ENCODE results near the gene CFAP221. TPM values are rescaled to one million over a fixed set of nuclear protein-coding genes. Genes with fewer than 3 reads are reported as not detected.

Gene CFAP221
- total RNA-seq, 5 donors from 2014 or later (not counting 1 experiment from before 2014, with no cell fraction given) = not detected

- peaks cover 34 to 48% (median 36%) of the 10 kb centered on the region in 3 donors for H3K4me1 Mint-ChIP-seq
- ATAC-seq (replicated peaks in 1 of 4) = no peak
- CTCF ChIA-PET = interaction anchor here in 1 of 2 donors (0.6 kb wide), 1 partner anchor 168 kb away, joined by 4 read pairs; no protein-coding TSS in a partner anchor
- WGBS (ENCODE audit: insufficient coverage) = 96% methylated on average over 9 of the region's 13 CpGs
- Histone ChIP-seq H3K4me3 (ENCODE audit: control insufficient read depth in 1 of 2, extremely low read depth in 1 of 2, low read length in 1 of 2) (no peak overlapping the region), H3K36me3 (ENCODE audit: control insufficient read depth in 2 of 2, extremely low read depth in 1 of 2, insufficient read depth in 1 of 2, low read length in 1 of 2) (peaks cover 0 to 16% of the 10 kb centered on the region in 2 donors), H3K27me3 (replicated peaks in 1 of 2; ENCODE audit: control insufficient read depth in 2 of 2, extremely low read depth in 1 of 2, insufficient read depth in 2 of 2, low read length in 1 of 2) (no peaks in the 10 kb centered on the region), H3K9me3 (no peaks in the 10 kb centered on the region), H3K27ac (ENCODE audit: low read length) (no peak overlapping the region), H3K4me1 (ENCODE audit: control insufficient read depth in 1 of 2, extremely low read depth in 1 of 2, insufficient read depth in 2 of 2, low read length in 2 of 2) (peaks cover 10 to 26% of the 10 kb centered on the region in 2 experiments)
- no peak overlapping the region for H3K27ac Mint-ChIP-seq
- no peaks in the 10 kb centered on the region for H3K9me3 Mint-ChIP-seq
- H3K36me3 Mint-ChIP-seq = peaks cover 13% of the 10 kb centered on the region
- H3K4me3 Mint-ChIP-seq = peak overlapping the region; percentile 39 to 97 (median 82)
- no peaks in the 10 kb centered on the region for H3K27me3 Mint-ChIP-seq
- DNase-seq = no peak
- POLR2A ChIA-PET = no interaction called here
These were observed 136.4 kb downstream of the CFAP221 start for GRCh38 chr2:119680457-119681202.

GRCh38 chr2:119681203-119681867 lies 137.1 kb downstream of the CFAP221 start:
- Mint-ChIP-seq H3K27me3 (no peaks in the 10 kb centered on the region), H3K9me3 (no peaks in the 10 kb centered on the region), H3K36me3 (peaks cover 13% of the 10 kb centered on the region), H3K27ac (no peak overlapping the region), H3K4me3 (peak overlapping the region in 2 of 3 donors; percentile 39 to 97), H3K4me1 (peaks cover 34 to 48% (median 36%) of the 10 kb centered on the region in 3 donors)
- H3K9me3 ChIP-seq = no peaks in the 10 kb centered on the region
- H3K4me3 ChIP-seq (ENCODE audit: control insufficient read depth in 1 of 2, extremely low read depth in 1 of 2, low read length in 1 of 2) = no peak overlapping the region
- no peak overlapping the region for H3K27ac ChIP-seq (ENCODE audit: low read length)
- WGBS (ENCODE audit: insufficient coverage) = 94% methylated on average over 11 of the region's 25 CpGs
- H3K4me1 ChIP-seq (ENCODE audit: control insufficient read depth in 1 of 2, extremely low read depth in 1 of 2, insufficient read depth in 2 of 2, low read length in 2 of 2) = peaks cover 10 to 26% of the 10 kb centered on the region in 2 experiments
- no peaks in the 10 kb centered on the region for H3K27me3 ChIP-seq (replicated peaks in 1 of 2; ENCODE audit: control insufficient read depth in 2 of 2, extremely low read depth in 1 of 2, insufficient read depth in 2 of 2, low read length in 1 of 2)
- POLR2A ChIA-PET = interaction anchor here in 1 of 2 donors (0.5 kb wide), 1 partner anchor 119 kb away, joined by 7 read pairs; no protein-coding TSS in a partner anchor
- ATAC-seq (replicated peaks in 1 of 4) (no peak), DNase-seq (no peak)
- CTCF ChIA-PET = interaction anchor here in 1 of 2 donors (0.7 kb wide), 1 partner anchor 495 kb away, joined by 3 read pairs; no protein-coding TSS in a partner anchor
- H3K36me3 ChIP-seq (ENCODE audit: control insufficient read depth in 2 of 2, extremely low read depth in 1 of 2, insufficient read depth in 1 of 2, low read length in 1 of 2) = peaks cover 0 to 22% of the 10 kb centered on the region in 2 donors

- Mint-ChIP-seq H3K36me3 (peaks cover 13% of the 10 kb centered on the region), H3K4me1 (peaks cover 34 to 48% (median 36%) of the 10 kb centered on the region in 3 donors), H3K27me3 (no peaks in the 10 kb centered on the region), H3K4me3 (no peak overlapping the region), H3K27ac (no peak overlapping the region), H3K9me3 (no peaks in the 10 kb centered on the region)
- no peak for DNase-seq
- Histone ChIP-seq H3K27me3 (replicated peaks in 1 of 2; ENCODE audit: control insufficient read depth in 2 of 2, extremely low read depth in 1 of 2, insufficient read depth in 2 of 2, low read length in 1 of 2) (no peaks in the 10 kb centered on the region), H3K36me3 (ENCODE audit: control insufficient read depth in 2 of 2, extremely low read depth in 1 of 2, insufficient read depth in 1 of 2, low read length in 1 of 2) (peaks cover 0 to 25% of the 10 kb centered on the region in 2 donors), H3K9me3 (no peaks in the 10 kb centered on the region), H3K27ac (ENCODE audit: low read length) (no peak overlapping the region), H3K4me1 (ENCODE audit: control insufficient read depth in 1 of 2, extremely low read depth in 1 of 2, insufficient read depth in 2 of 2, low read length in 2 of 2) (peaks cover 10 to 26% of the 10 kb centered on the region in 2 experiments), H3K4me3 (ENCODE audit: control insufficient read depth in 1 of 2, extremely low read depth in 1 of 2, low read length in 1 of 2) (no peak overlapping the region)
- ATAC-seq (replicated peaks in 1 of 4) = no peak
- ChIA-PET CTCF (interaction anchor here in 1 of 2 donors (0.7 kb wide), 1 partner anchor 494 kb away, joined by 3 read pairs; no protein-coding TSS in a partner anchor), POLR2A (interaction anchor here in 1 of 2 donors (0.5 kb wide), 1 partner anchor 119 kb away, joined by 7 read pairs; no protein-coding TSS in a partner anchor)
- WGBS (ENCODE audit: insufficient coverage) = 100% methylated on average over 1 of the region's 4 CpGs
These were observed 137.6 kb downstream of the CFAP221 start for GRCh38 chr2:119681868-119682220.

GRCh38 chr2:119682578-119682977 lies 138.3 kb downstream of the CFAP221 start:
- POLR2A ChIA-PET = no interaction called here
- H3K27ac Mint-ChIP-seq = no peak overlapping the region

GRCh38 chr2:119683074-119683712 lies 138.9 kb downstream of the CFAP221 start:
- DNase-seq = no peak
- Histone ChIP-seq H3K4me1 (ENCODE audit: control insufficient read depth in 1 of 2, extremely low read depth in 1 of 2, insufficient read depth in 2 of 2, low read length in 2 of 2) (peaks cover 9 to 22% of the 10 kb centered on the region in 2 experiments), H3K36me3 (ENCODE audit: control insufficient read depth in 2 of 2, extremely low read depth in 1 of 2, insufficient read depth in 1 of 2, low read length in 1 of 2) (peaks cover 9 to 33% of the 10 kb centered on the region in 2 donors), H3K27me3 (replicated peaks in 1 of 2; ENCODE audit: control insufficient read depth in 2 of 2, extremely low read depth in 1 of 2, insufficient read depth in 2 of 2, low read length in 1 of 2) (no peaks in the 10 kb centered on the region), H3K27ac (ENCODE audit: low read length) (no peak overlapping the region), H3K9me3 (no peaks in the 10 kb centered on the region), H3K4me3 (ENCODE audit: control insufficient read depth in 1 of 2, extremely low read depth in 1 of 2, low read length in 1 of 2) (no peak overlapping the region)
- ChIA-PET CTCF (no interaction called here), POLR2A (no interaction called here)
- Mint-ChIP-seq H3K27me3 (no peaks in the 10 kb centered on the region), H3K4me1 (peaks cover 28 to 40% (median 30%) of the 10 kb centered on the region in 3 donors), H3K27ac (no peak overlapping the region), H3K4me3 (no peak overlapping the region), H3K9me3 (no peaks in the 10 kb centered on the region), H3K36me3 (peaks cover 23% of the 10 kb centered on the region)
- 92% methylated on average over 5 of the region's 7 CpGs for WGBS (ENCODE audit: insufficient coverage)
- no peak for ATAC-seq (replicated peaks in 1 of 4)

More at GRCh38 chr2:119682578-119682977, 138.3 kb downstream of the CFAP221 start:
- Mint-ChIP-seq H3K4me1 (peaks cover 34 to 47% (median 36%) of the 10 kb centered on the region in 3 donors), H3K9me3 (no peaks in the 10 kb centered on the region), H3K4me3 (no peak overlapping the region), H3K36me3 (peaks cover 20% of the 10 kb centered on the region), H3K27me3 (no peaks in the 10 kb centered on the region)
- H3K27me3 ChIP-seq (replicated peaks in 1 of 2; ENCODE audit: control insufficient read depth in 2 of 2, extremely low read depth in 1 of 2, insufficient read depth in 2 of 2, low read length in 1 of 2) = no peaks in the 10 kb centered on the region
- H3K9me3 ChIP-seq = no peaks in the 10 kb centered on the region
- no peak overlapping the region for H3K4me3 ChIP-seq (ENCODE audit: control insufficient read depth in 1 of 2, extremely low read depth in 1 of 2, low read length in 1 of 2)
- no peak overlapping the region for H3K27ac ChIP-seq (ENCODE audit: low read length)
- peaks cover 10 to 26% of the 10 kb centered on the region in 2 experiments for H3K4me1 ChIP-seq (ENCODE audit: control insufficient read depth in 1 of 2, extremely low read depth in 1 of 2, insufficient read depth in 2 of 2, low read length in 2 of 2)
- no peak for DNase-seq
- H3K36me3 ChIP-seq (ENCODE audit: control insufficient read depth in 2 of 2, extremely low read depth in 1 of 2, insufficient read depth in 1 of 2, low read length in 1 of 2) = peaks cover 7 to 33% of the 10 kb centered on the region in 2 donors
- CTCF ChIA-PET = no interaction called here
- ATAC-seq (replicated peaks in 1 of 4) = no peak
- 95% methylated on average over 8 of the region's 8 CpGs for WGBS (ENCODE audit: insufficient coverage)
